Measurements from ENCODE around the gene CD5L.

CD5L gene

GRCh38 chr1:157813269-157813668 is 28.3 kb downstream of the CD5L start:
- no peak overlapping the region for H3K27ac ChIP-seq (replicated peaks)
- TF ChIP-seq POLR2AphosphoS5 (IDR thresholded peaks at IDR 0.05; ENCODE audit: low read depth) (no peak), CTCF (IDR thresholded peaks at IDR 0.05; ENCODE audit: insufficient read depth, low read length) (no peak), GABPA (IDR thresholded peaks at IDR 0.05; ENCODE audit: low read depth) (no peak), SPI1 (IDR thresholded peaks at IDR 0.05; ENCODE audit: borderline replicate concordance, low read depth) (no peak)
- TF ChIP-seq, protein P1, sequence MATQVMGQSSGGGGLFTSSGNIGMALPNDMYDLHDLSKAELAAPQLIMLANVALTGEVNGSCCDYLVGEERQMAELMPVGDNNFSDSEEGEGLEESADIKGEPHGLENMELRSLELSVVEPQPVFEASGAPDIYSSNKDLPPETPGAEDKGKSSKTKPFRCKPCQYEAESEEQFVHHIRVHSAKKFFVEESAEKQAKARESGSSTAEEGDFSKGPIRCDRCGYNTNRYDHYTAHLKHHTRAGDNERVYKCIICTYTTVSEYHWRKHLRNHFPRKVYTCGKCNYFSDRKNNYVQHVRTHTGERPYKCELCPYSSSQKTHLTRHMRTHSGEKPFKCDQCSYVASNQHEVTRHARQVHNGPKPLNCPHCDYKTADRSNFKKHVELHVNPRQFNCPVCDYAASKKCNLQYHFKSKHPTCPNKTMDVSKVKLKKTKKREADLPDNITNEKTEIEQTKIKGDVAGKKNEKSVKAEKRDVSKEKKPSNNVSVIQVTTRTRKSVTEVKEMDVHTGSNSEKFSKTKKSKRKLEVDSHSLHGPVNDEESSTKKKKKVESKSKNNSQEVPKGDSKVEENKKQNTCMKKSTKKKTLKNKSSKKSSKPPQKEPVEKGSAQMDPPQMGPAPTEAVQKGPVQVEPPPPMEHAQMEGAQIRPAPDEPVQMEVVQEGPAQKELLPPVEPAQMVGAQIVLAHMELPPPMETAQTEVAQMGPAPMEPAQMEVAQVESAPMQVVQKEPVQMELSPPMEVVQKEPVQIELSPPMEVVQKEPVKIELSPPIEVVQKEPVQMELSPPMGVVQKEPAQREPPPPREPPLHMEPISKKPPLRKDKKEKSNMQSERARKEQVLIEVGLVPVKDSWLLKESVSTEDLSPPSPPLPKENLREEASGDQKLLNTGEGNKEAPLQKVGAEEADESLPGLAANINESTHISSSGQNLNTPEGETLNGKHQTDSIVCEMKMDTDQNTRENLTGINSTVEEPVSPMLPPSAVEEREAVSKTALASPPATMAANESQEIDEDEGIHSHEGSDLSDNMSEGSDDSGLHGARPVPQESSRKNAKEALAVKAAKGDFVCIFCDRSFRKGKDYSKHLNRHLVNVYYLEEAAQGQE (IDR thresholded peaks at IDR 0.05; ENCODE audit: insufficient replicate concordance, low read depth): no peak
- no peak overlapping the region for H3K4me3 ChIP-seq (replicated peaks; ENCODE audit: insufficient read depth, low read length)
- DNase-seq (ENCODE audit: low read depth in 1 of 2, low spot score in 1 of 2): no peak
- no peaks in the 10 kb centered on the region for H3K27me3 ChIP-seq (ENCODE audit: insufficient read depth, poor library complexity, severe bottlenecking)

GRCh38 chr1:157806431-157807149 is 35.0 kb downstream of the CD5L start:
- no peaks in the 10 kb centered on the region for H3K27me3 ChIP-seq (ENCODE audit: insufficient read depth, poor library complexity, severe bottlenecking)
- 0 out of 2 replicates have a peak, but pooled peaks have one; percentile 1 for TF ChIP-seq SPI1 (IDR thresholded peaks at IDR 0.05; ENCODE audit: borderline replicate concordance, low read depth)
- no peak for TF ChIP-seq CTCF (IDR thresholded peaks at IDR 0.05; ENCODE audit: insufficient read depth, low read length)
- no peak for TF ChIP-seq POLR2AphosphoS5 (IDR thresholded peaks at IDR 0.05; ENCODE audit: low read depth)
- H3K4me3 ChIP-seq (replicated peaks; ENCODE audit: insufficient read depth, low read length): no peak overlapping the region
- DNase-seq (ENCODE audit: low read depth in 1 of 2, low spot score in 1 of 2): no peak
- H3K27ac ChIP-seq (replicated peaks): no peak overlapping the region

DNA sequence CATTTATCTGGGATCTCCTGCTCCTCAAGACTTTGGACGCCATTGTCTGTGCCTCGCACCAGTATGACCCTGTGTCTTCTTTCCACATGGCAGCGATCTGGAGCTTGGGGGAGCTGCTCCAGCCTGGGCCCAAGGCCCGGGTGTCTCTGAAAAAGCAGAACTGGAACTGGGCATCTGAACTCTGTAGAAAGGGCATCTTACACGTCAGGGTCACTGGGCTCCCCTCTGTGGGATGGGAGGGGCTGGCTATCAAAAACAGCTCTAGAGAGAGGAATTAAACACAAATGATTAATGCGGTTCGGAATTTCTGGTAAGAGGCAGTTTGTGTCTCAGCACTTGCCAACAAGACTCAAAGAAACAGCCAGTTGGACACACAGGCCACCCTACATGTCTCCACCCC is 37.8 kb downstream of the CD5L start:
- no peak for TF ChIP-seq SPI1 (IDR thresholded peaks at IDR 0.05; ENCODE audit: borderline replicate concordance, low read depth)
- TF ChIP-seq GABPA (IDR thresholded peaks at IDR 0.05; ENCODE audit: low read depth): no peak
- TF ChIP-seq POLR2AphosphoS5 (IDR thresholded peaks at IDR 0.05; ENCODE audit: low read depth): no peak
- TF ChIP-seq CTCF (IDR thresholded peaks at IDR 0.05; ENCODE audit: insufficient read depth, low read length): no peak
- TF ChIP-seq, protein P1 (IDR thresholded peaks at IDR 0.05; ENCODE audit: insufficient replicate concordance, low read depth): no peak
- no peaks in the 10 kb centered on the region for H3K27me3 ChIP-seq (ENCODE audit: insufficient read depth, poor library complexity, severe bottlenecking)
- H3K27ac ChIP-seq (replicated peaks): no peak overlapping the region
- no peak overlapping the region for H3K4me3 ChIP-seq (replicated peaks; ENCODE audit: insufficient read depth, low read length)
- DNase-seq (ENCODE audit: low read depth in 1 of 2, low spot score in 1 of 2): no peak

GRCh38 chr1:157799996-157800395 is 41.6 kb downstream of the CD5L start:
- TF ChIP-seq CTCF (IDR thresholded peaks at IDR 0.05; ENCODE audit: insufficient read depth, low read length) (no peak), POLR2AphosphoS5 (IDR thresholded peaks at IDR 0.05; ENCODE audit: low read depth) (no peak), GABPA (IDR thresholded peaks at IDR 0.05; ENCODE audit: low read depth) (no peak), SPI1 (IDR thresholded peaks at IDR 0.05; ENCODE audit: borderline replicate concordance, low read depth) (no peak)
- TF ChIP-seq, protein P1 (IDR thresholded peaks at IDR 0.05; ENCODE audit: insufficient replicate concordance, low read depth): no peak
- no peak overlapping the region for H3K4me3 ChIP-seq (replicated peaks; ENCODE audit: insufficient read depth, low read length)
- no peak overlapping the region for H3K27ac ChIP-seq (replicated peaks)
- no peaks in the 10 kb centered on the region for H3K27me3 ChIP-seq (ENCODE audit: insufficient read depth, poor library complexity, severe bottlenecking)
- DNase-seq (ENCODE audit: low read depth in 1 of 2, low spot score in 1 of 2): no peak
